Hepatocyte (in vitro differentiated cells): Measurements from ENCODE around the gene NPW. TPM values are rescaled to one million over a fixed set of nuclear protein-coding genes. Genes with fewer than 3 reads are reported as not detected.

ENCODE experiments used
- DNase-seq: peaks from one replicate; pipeline ENCODE4 v3.0.0-alpha.2; 2016; ENCODE audit warnings: low spot score
- H2AFZ ChIP-seq: fragments of 200-600 bp; sonication (generic); 2 replicates; pipeline ENCODE4 v1.6.0; 2016; ENCODE audit warnings: antibody characterized with exemption, mild to moderate bottlenecking
- H3K27ac ChIP-seq: fragments of 200-600 bp; sonication (generic); 2 replicates; pipeline ENCODE4 v1.5.1; 2016; ENCODE audit warnings: mild to moderate bottlenecking
- H3K27me3 ChIP-seq: fragments of 200-600 bp; sonication (generic); 2 replicates; pipeline ENCODE4 v1.6.1; 2016
- H3K36me3 ChIP-seq: fragments of 200-600 bp; sonication (generic); replicated peaks from 2 replicates; pipeline ENCODE4 v1.5.1; 2016; ENCODE audit warnings: low read depth; ENCODE audit not compliant: insufficient read depth
- H3K4me1 ChIP-seq: fragments of 200-600 bp; sonication (generic); 2 replicates; pipeline ENCODE4 v1.5.1; 2016; ENCODE audit warnings: mild to moderate bottlenecking, moderate library complexity; ENCODE audit not compliant: insufficient read depth
- H3K4me2 ChIP-seq: fragments of 200-600 bp; sonication (generic); 2 replicates; pipeline ENCODE4 v1.6.0; 2016
- H3K4me3 ChIP-seq: fragments of 200-600 bp; sonication (generic); 2 replicates; pipeline ENCODE4 v1.5.1; 2016; ENCODE audit warnings: mild to moderate bottlenecking
- H3K79me2 ChIP-seq: fragments of 200-600 bp; sonication (generic); 2 replicates; pipeline ENCODE4 v1.6.0; 2017; ENCODE audit warnings: mild to moderate bottlenecking
- H3K9me2 ChIP-seq: fragments of 200-600 bp; sonication (generic); replicated peaks from 2 replicates; pipeline ENCODE4 v1.6.0; 2017; ENCODE audit warnings: mild to moderate bottlenecking; ENCODE audit not compliant: insufficient read depth
- H3K9me3 ChIP-seq: fragments of 200-600 bp; sonication (generic); 2 replicates; pipeline ENCODE4 v1.5.1; 2016; ENCODE audit warnings: low read depth, mild to moderate bottlenecking
- H4K20me1 ChIP-seq: fragments of 200-600 bp; sonication (generic); 2 replicates; pipeline ENCODE4 v1.6.0; 2016; ENCODE audit warnings: mild to moderate bottlenecking; ENCODE audit not compliant: insufficient read depth, poor library complexity, severe bottlenecking
- CTCF ChIP-seq: fragments of 200-600 bp; sonication (generic); IDR thresholded peaks from 2 replicates; pipeline ENCODE4 v1.5.1; 2016; ENCODE audit warnings: antibody characterized with exemption, mild to moderate bottlenecking; ENCODE audit not compliant: poor library complexity
- EZH2 ChIP-seq: fragments of 200-600 bp; sonication (generic); IDR thresholded peaks from 2 replicates; pipeline ENCODE4 v1.6.1; 2016; ENCODE audit warnings: antibody characterized with exemption, mild to moderate bottlenecking, borderline replicate concordance
- EZH2phosphoT487 ChIP-seq: fragments of 200-600 bp; sonication (generic); IDR thresholded peaks from one replicate; pipeline ENCODE4 v1.6.1; 2018; ENCODE audit warnings: antibody characterized with exemption, mild to moderate bottlenecking, low read depth, moderate library complexity; ENCODE audit not compliant: unreplicated experiment, severe bottlenecking
- WGBS: methylation state at CpG from one replicate; pipeline ENCODE4 v1.1.6; 2016; ENCODE audit warnings: low lambda C conversion rate; ENCODE audit errors: missing lambda C conversion rate; 5-methylcytosine and 5-hydroxymethylcytosine counted together
- polyA plus RNA-seq: library from polyadenylated mRNA; unstranded; fragments of >200 nt; fragmentation: Nextera tagmentation; extraction: Ambion mirVana; gene quantifications from 2 replicates; pipeline ENCODE4 v1.2.1, GENCODE V29; 2016
- total RNA-seq: library from RNA; depleted of rRNA; stranded (reverse); fragments of >200 nt; gene quantifications from 2 replicates; pipeline ENCODE4 v1.2.3, GENCODE V29; 2014

The NPW gene
- total and polyA plus RNA-seq, 2 experiments from 2014 or later, result 2.7 to 45.2 TPM

GRCh38 chr16:1999866-2000514 is 19.6 kb upstream of the NPW start:
- H3K79me2 ChIP-seq, result peaks cover 17% of the 10 kb centered on the region
- peaks cover 15% of the 10 kb centered on the region for H3K4me1 ChIP-seq
- 98% methylated on average over 25 of the region's 28 CpGs for WGBS
- H3K9me3 ChIP-seq, result no peaks in the 10 kb centered on the region
- TF ChIP-seq CTCF (no peak), EZH2 (no peak), EZH2phosphoT487 (no peak)
- H3K36me3 ChIP-seq, result no peaks in the 10 kb centered on the region
- peaks cover 18% of the 10 kb centered on the region for H4K20me1 ChIP-seq
- H3K4me3 ChIP-seq, result no peak overlapping the region
- H3K9me2 ChIP-seq, result no peaks in the 10 kb centered on the region
- no peak overlapping the region for H2AFZ ChIP-seq
- no peaks in the 10 kb centered on the region for H3K27me3 ChIP-seq
- no peak for DNase-seq
- H3K27ac ChIP-seq, result no peak overlapping the region
- no peak overlapping the region for H3K4me2 ChIP-seq

DNA sequence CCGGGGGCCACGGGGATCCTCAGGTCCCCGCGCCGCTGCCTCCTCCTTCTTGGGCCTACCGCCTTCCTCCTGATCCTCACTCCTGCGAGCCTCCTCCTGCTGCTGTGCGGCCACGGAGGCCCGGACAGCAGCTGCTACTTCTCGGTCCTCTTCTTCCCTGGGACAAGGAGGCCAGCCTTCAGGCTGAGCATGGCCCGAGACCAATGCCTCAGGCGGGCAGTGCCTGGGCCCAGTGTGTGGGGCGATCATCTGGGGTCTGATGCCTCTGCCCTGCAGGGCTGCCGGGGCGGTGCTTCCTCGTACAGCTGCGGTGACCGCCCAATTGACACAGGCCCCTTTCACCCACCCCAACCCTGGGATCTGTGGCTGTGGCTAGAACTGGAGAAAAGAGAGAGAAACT is 18.6 kb upstream of the NPW start:
- Histone ChIP-seq H2AFZ (no peak overlapping the region), H3K4me3 (no peak overlapping the region), H3K27me3 (no peaks in the 10 kb centered on the region), H3K9me2 (no peaks in the 10 kb centered on the region), H3K4me1 (peaks cover 15% of the 10 kb centered on the region), H3K79me2 (peaks cover 27% of the 10 kb centered on the region), H3K27ac (no peak overlapping the region), H3K4me2 (no peak overlapping the region), H3K9me3 (no peaks in the 10 kb centered on the region), H3K36me3 (no peaks in the 10 kb centered on the region), H4K20me1 (peaks cover 29% of the 10 kb centered on the region)
- no peak for TF ChIP-seq EZH2
- no peak for TF ChIP-seq EZH2phosphoT487
- TF ChIP-seq CTCF, result no peak
- 97% methylated on average over 19 of the region's 19 CpGs for WGBS
- DNase-seq, result no peak

GRCh38 chr16:2001456-2002355 is 17.9 kb upstream of the NPW start:
- no peak overlapping the region for H3K4me2 ChIP-seq
- no peaks in the 10 kb centered on the region for H3K36me3 ChIP-seq
- H3K27ac ChIP-seq, result no peak overlapping the region
- peaks cover 35% of the 10 kb centered on the region for H4K20me1 ChIP-seq
- DNase-seq, result no peak
- no peaks in the 10 kb centered on the region for H3K9me3 ChIP-seq
- peaks cover 14% of the 10 kb centered on the region for H3K4me1 ChIP-seq
- no peaks in the 10 kb centered on the region for H3K9me2 ChIP-seq
- H3K79me2 ChIP-seq, result peaks cover 34% of the 10 kb centered on the region
- H3K27me3 ChIP-seq, result no peaks in the 10 kb centered on the region
- H3K4me3 ChIP-seq, result no peak overlapping the region
- no peak for TF ChIP-seq EZH2
- no peak for TF ChIP-seq EZH2phosphoT487
- TF ChIP-seq CTCF, result no peak
- no peak overlapping the region for H2AFZ ChIP-seq
- WGBS, result 98% methylated on average over 53 of the region's 53 CpGs
